CD1c-positive myeloid dendritic cell (primary cell): Measurements from ENCODE around the gene ZNF521.
A peak's percentile ranks its signal among the peaks of the same experiment; 100 is the strongest.

Experiments used
- DNase-seq: peaks from one replicate; pipeline ENCODE4 v3.0.0-alpha.2; 2016; ENCODE audit errors: extremely low spot score

ZNF521 gene

DNA sequence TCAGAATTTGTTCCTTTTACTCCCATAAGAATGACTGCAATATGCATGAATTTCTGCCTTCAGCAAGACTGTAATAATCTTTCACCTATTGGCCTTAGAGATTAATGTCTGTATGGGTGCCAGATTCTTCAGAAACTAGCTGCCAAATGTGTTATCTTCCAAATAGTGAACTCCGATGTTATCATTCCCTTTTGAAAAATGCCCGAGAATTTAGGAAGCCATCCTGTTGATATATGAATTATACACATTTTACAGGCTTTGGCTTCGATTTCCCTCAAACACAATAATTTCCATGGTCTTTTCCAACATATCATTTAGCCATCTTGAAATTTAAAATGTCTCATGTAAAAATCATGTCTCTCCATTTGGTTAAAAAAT lies 101.5 kb downstream of the ZNF521 start:
- DNase-seq: no peak

DNA sequence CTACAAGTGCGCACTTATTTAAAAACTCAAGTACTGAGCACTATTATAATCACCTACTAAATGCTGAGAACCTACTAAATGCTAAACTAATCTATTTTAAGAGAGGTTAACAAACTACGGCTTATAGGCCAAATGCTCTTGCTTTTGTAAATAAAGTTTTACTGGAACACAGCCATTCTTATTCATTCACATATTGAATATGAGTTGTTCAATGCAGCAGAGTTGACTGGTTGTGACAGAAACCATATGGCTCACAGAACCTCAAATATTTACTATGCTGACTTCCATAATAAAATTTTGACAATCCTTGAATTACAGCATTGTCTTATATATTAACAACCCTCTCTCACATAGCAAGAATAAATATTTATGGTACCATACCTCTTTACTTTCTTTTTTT lies 103.2 kb downstream of the ZNF521 start:
- DNase-seq: no peak

DNA sequence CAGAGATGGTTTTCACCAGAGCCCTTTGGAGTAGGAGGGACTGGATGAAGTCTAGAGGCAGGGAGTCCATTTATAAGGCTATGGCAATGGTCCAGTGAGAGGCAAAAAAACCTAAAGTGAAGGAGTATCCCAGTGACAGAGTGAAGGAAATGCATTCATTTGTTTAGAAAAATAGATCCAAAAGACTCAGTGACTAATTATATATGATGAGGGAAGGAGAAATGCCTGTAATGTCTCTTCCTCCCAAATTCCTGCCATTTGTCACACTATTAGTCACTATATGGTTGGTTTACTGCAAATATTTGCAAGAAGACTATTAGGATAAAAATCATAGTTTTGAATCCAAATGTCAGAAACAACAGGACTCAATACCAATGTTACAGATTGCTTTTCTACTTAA lies 104.2 kb downstream of the ZNF521 start:
- no peak for DNase-seq

- DNase-seq: no peak
Measured at GRCh38 chr18:25244924-25245698, 106.9 kb downstream of the ZNF521 start.

DNA sequence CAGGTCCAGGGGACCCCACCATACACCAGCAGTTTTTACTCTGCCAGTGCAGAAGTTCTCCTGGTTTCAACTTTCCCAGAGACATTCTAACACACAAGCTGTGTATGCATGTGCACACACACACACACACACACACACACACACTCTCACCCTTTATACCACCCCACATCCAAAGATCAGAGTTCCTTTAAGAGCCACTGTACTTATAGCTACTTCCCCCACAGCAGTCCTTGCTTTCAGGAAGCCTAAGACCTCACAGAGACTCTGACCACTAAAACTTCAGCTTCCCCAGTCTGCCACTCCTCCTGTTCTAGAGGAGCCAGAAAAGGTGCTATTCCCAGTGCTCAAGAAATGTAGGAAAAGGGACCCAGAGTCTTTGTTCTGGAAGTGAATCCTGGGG lies 107.8 kb downstream of the ZNF521 start:
- no peak for DNase-seq

DNA sequence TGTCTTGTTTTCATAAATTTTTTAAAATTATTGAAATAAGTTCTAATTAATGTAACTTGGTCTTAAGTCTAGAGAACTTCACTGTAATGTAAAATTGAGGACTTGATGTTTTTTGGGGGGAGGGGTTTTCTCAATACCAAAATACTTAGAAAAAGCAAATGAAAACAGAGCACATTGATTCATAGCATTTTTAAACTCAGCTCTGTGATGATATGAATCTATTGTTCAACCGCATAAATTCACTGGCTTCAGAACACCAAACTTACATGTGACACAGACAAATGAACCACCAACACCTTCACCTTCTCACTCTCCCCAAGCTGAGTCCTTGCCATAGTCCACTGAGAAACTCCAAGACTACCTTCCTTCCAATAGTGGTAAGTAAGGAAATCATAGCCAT lies 108.2 kb downstream of the ZNF521 start:
- DNase-seq: no peak

- no peak for DNase-seq
Measured at GRCh38 chr18:25243257-25243656, 108.7 kb downstream of the ZNF521 start.

DNA sequence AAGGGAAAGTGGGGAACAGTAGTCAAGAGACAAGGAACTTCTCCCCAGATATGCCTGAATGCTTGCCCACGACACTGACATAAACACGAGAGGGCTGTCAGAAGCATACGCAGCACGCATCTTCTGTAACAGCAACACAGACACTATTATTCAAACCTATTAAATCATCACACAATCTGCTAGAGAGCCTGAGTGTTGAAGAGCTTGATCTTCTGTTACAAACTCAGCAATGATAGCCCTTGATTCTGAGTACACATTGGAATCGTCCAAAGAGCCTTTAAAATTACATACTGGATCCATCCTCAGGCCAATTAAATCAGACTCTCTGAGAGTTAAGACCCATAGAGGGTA lies 111.6 kb downstream of the ZNF521 start:
- DNase-seq: no peak

GRCh38 chr18:25239581-25240419 lies 112.2 kb downstream of the ZNF521 start:
- peak; percentile 9 for DNase-seq

GRCh38 chr18:25239151-25239550 lies 112.8 kb downstream of the ZNF521 start:
- no peak for DNase-seq

DNA sequence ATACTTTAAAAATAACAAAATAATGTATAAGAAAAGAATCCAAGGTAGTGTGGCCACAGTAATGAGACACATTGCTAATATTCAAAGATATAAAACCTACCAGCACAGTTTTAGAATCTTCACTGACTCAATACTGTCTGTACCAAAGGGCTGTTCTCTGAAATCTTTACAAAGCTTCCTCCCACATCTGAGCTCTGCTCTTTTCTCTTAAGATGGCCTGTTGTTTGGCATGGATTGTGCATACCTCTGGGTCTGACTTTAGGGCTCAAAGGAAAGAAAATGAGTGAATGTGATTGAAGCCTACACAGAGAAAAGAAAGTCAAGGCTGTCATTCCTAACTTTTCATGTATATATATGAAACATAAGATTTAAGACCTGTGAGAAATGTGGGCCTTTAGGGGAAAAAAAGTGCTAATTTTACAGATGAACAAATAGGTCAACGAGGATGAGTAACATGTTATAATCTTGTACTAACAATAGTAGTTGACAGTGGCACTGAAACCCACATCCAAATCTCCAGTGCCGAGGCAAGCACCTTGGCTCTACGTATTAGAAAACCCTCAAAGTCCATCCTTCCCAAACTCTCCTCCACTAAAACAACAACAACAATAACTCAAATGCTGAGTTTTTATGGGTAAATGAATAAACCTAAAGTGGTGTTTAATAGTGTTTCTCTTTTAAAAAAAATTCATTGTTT lies 114.2 kb downstream of the ZNF521 start:
- DNase-seq: no peak

GRCh38 chr18:25236736-25237135 lies 115.2 kb downstream of the ZNF521 start:
- DNase-seq: no peak

GRCh38 chr18:25235401-25236042 lies 116.4 kb downstream of the ZNF521 start:
- DNase-seq: no peak

- no peak for DNase-seq
Measured at GRCh38 chr18:25234740-25235345, 117.1 kb downstream of the ZNF521 start.

DNA sequence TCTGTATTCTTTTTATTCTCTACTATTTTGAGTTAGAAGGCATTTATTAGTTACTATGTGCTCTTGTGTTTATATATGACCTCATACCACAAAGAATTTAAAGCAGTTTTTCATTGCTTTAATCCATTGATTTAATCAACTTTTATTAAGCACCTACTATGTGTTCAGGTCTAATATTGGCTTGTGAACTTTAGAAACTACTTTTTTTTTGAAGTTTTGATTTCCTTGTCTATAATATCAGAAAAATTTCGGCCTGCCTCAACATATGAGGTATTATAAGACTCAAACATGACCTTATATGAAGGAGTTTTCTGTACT lies 117.7 kb downstream of the ZNF521 start:
- no peak for DNase-seq

GRCh38 chr18:25233528-25234321 lies 118.2 kb downstream of the ZNF521 start:
- DNase-seq: no peak

DNA sequence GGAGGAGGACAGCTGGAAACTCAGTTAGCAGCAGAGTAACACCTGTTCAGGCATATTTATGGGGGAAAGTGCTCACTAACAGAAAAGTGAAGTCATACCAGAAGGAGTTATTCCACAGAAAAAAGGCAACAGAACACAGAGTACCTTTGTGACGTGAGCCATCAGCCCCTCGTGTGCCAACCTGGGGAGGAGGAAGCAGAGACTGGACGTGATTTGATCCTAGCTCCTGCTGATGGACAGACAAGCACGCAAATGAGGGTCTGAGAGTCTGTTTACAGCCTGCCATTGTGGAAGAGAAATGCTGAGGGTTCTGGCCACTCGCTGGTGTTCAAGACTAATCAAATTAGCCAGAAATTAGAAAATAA lies 120.7 kb downstream of the ZNF521 start:
- no peak for DNase-seq

DNA sequence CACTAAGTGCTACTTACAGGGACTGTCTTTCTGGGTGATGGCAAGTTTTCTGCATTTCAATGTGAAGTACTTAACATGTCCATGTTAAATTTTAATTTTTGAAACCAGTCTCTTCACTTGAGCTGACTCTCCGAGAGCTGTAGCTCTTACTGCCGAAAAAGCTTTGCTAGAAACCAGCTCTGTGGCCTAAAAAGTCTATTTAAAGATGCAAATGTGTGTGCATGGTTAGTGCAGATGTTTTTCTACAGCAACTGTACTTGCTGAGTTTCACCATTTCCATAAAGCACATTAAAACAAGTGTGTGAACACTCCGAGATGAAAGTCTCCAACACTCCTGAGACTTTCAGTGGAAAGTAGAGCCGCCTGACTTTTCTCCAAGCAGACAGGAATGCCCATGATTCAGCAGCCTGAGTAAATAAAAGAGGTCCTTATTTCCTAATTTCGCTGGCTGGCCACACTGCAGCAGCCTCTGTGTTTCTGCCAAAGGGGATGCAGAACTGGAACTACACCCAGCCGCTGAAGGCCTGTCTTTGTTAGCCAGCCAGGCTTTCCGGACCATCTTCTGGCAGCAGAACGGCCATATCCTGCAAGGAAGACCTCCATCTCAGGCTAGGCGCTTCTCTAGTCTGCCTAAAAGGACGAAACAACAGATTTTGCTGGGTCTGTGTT lies 121.2 kb downstream of the ZNF521 start:
- peak; percentile 37 for DNase-seq

GRCh38 chr18:25229920-25230319 lies 122.0 kb downstream of the ZNF521 start:
- no peak for DNase-seq

- no peak for DNase-seq
Measured at GRCh38 chr18:25229081-25229480, 122.9 kb downstream of the ZNF521 start.

DNA sequence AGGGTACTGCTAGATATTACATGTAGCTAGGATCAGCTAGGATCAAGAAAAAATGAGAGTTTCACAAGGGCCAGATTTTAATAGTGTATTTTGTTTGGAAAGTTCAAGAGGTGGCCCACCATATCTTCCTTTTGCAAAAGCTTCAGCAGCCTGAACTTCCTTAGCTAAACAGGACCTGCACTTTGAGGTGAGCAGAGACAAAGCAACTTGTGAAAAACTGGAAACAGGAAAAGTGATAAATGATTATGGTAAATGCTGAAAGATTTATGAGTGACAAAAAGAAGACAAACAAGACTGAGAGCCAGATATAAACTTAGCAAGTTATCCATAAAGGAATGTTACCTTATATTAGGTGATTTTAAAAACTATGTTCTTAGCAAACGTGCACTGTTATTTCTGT lies 123.6 kb downstream of the ZNF521 start:
- no peak for DNase-seq
